ENCODE measurements around the gene ISLR2. TPM values are rescaled to one million over a fixed set of nuclear protein-coding genes. Genes with fewer than 3 reads are reported as not detected.
"Not testable (repeated sequence)": the region's sequence is repeated elsewhere in the genome, so short reads cannot be mapped to it uniquely, and the experiment has no call there.

ISLR2 gene
- total RNA-seq, 1 donor from 2014 or later: 6.1 TPM

GRCh38 chr15:74108611-74109010 lies 21.8 kb upstream of the ISLR2 start:
- not testable (repeated sequence) for DNase-seq (ENCODE audit: extremely low spot score, unreplicated experiment); H3K4me1 Mint-ChIP-seq (ENCODE audit: unreplicated experiment); H3K36me3 Mint-ChIP-seq (ENCODE audit: unreplicated experiment); H3K9me3 Mint-ChIP-seq (ENCODE audit: unreplicated experiment); H3K4me3 Mint-ChIP-seq (ENCODE audit: unreplicated experiment); H3K27ac Mint-ChIP-seq (ENCODE audit: unreplicated experiment)
- peaks cover 19% of the 10 kb centered on the region for H3K27me3 Mint-ChIP-seq (ENCODE audit: unreplicated experiment)
- TF ChIP-seq CTCF (IDR thresholded peaks at IDR 0.05): peak; percentile 18

- Mint-ChIP-seq H3K27ac (ENCODE audit: unreplicated experiment) (no peak overlapping the region), H3K4me1 (ENCODE audit: unreplicated experiment) (no peaks in the 10 kb centered on the region), H3K36me3 (ENCODE audit: unreplicated experiment) (no peaks in the 10 kb centered on the region), H3K4me3 (ENCODE audit: unreplicated experiment) (no peak overlapping the region), H3K9me3 (ENCODE audit: unreplicated experiment) (no peaks in the 10 kb centered on the region), H3K27me3 (ENCODE audit: unreplicated experiment) (peaks cover 28% of the 10 kb centered on the region)
- DNase-seq (ENCODE audit: extremely low spot score, unreplicated experiment): no peak
- TF ChIP-seq CTCF (IDR thresholded peaks at IDR 0.05): no peak
These were observed 20.7 kb upstream of the ISLR2 start for GRCh38 chr15:74109713-74110112.

DNA sequence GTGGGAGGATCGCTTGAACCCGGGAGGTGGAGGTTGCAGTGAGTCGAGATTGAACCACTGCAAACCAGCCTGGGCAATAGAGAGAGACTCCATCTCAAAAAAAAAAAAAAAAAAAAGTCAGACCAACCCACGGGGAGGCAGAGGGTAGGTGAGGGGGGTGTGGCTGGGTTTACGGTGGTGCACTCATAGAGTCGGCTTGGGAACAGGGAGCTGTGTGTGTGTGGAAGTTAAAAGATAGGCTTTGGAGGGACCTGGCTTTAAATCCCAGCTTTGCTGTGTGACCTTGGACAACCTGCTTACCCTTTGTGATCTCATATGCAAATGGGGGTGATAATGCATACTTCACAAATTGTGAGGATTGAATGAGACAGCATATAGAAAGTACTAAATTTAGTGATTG lies 10.0 kb upstream of the ISLR2 start:
- Mint-ChIP-seq H3K9me3 (ENCODE audit: unreplicated experiment) (no peaks in the 10 kb centered on the region), H3K27me3 (ENCODE audit: unreplicated experiment) (peaks cover 60% of the 10 kb centered on the region), H3K4me3 (ENCODE audit: unreplicated experiment) (no peak overlapping the region), H3K27ac (ENCODE audit: unreplicated experiment) (no peak overlapping the region), H3K4me1 (ENCODE audit: unreplicated experiment) (no peaks in the 10 kb centered on the region), H3K36me3 (ENCODE audit: unreplicated experiment) (no peaks in the 10 kb centered on the region)
- DNase-seq (ENCODE audit: extremely low spot score, unreplicated experiment): no peak
- TF ChIP-seq CTCF (IDR thresholded peaks at IDR 0.05): no peak

- Mint-ChIP-seq H3K27me3 (ENCODE audit: unreplicated experiment) (peaks cover 61% of the 10 kb centered on the region), H3K27ac (ENCODE audit: unreplicated experiment) (no peak overlapping the region), H3K36me3 (ENCODE audit: unreplicated experiment) (no peaks in the 10 kb centered on the region), H3K4me1 (ENCODE audit: unreplicated experiment) (no peaks in the 10 kb centered on the region), H3K4me3 (ENCODE audit: unreplicated experiment) (no peak overlapping the region), H3K9me3 (ENCODE audit: unreplicated experiment) (no peaks in the 10 kb centered on the region)
- no peak for TF ChIP-seq CTCF (IDR thresholded peaks at IDR 0.05)
- DNase-seq (ENCODE audit: extremely low spot score, unreplicated experiment): no peak
These were observed 9.3 kb upstream of the ISLR2 start for GRCh38 chr15:74121039-74121438.

DNA sequence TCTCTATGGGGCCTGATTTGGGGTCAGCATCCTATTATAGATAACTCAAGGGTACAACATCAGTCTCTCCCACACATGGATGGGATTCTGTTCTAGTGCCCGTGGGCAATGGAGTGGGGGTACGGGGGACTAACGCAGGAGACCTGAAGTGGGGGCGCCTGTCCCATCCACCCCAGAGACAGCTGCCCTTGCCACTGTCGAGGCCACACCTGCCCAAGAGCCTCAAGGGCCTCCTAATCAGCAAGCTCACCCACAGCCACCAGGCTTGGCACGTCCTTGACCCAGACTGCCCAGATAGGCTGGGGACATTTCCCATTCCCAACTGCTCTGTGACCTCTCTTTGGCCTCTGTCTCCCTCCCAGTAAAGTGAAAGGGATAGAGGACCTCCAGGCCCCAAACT lies 8.5 kb upstream of the ISLR2 start:
- no peak overlapping the region for H3K27ac Mint-ChIP-seq (ENCODE audit: unreplicated experiment)
- no peaks in the 10 kb centered on the region for H3K9me3 Mint-ChIP-seq (ENCODE audit: unreplicated experiment)
- H3K36me3 Mint-ChIP-seq (ENCODE audit: unreplicated experiment): no peaks in the 10 kb centered on the region
- no peak overlapping the region for H3K4me3 Mint-ChIP-seq (ENCODE audit: unreplicated experiment)
- no peak for DNase-seq (ENCODE audit: extremely low spot score, unreplicated experiment)
- H3K4me1 Mint-ChIP-seq (ENCODE audit: unreplicated experiment): no peaks in the 10 kb centered on the region
- peaks cover 54% of the 10 kb centered on the region for H3K27me3 Mint-ChIP-seq (ENCODE audit: unreplicated experiment)
- no peak for TF ChIP-seq CTCF (IDR thresholded peaks at IDR 0.05)

Measured in osteocyte (in vitro differentiated cells).